ENCODE measurements around the gene KASH5.

DNA sequence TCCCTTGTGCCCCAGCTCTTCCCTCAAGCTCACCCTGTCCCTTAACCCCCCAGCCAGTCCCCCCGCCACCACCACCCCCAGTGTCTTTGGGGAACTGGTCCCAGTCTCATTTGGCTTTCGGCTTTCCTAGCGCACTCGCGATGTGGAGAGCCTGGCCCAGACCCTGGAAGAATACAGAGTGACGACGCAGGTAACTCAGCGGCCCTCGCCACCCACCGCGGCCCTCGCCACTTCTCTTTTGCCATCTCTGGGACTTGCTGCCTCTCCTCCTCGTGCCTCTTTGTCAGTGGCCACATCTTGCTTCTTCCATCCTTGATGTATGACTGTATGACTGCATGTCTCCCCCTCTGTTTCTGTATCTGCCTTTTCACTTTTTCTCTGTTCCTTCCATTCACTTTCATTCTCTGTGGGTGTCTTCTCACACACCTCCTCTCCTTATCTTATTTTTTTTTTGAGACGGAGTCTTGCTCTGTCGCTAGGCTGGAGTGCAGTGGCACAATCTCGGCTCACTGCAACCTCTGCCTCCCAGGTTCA lies 19.5 kb downstream of the KASH5 start:
- TF ChIP-seq, protein P1, sequence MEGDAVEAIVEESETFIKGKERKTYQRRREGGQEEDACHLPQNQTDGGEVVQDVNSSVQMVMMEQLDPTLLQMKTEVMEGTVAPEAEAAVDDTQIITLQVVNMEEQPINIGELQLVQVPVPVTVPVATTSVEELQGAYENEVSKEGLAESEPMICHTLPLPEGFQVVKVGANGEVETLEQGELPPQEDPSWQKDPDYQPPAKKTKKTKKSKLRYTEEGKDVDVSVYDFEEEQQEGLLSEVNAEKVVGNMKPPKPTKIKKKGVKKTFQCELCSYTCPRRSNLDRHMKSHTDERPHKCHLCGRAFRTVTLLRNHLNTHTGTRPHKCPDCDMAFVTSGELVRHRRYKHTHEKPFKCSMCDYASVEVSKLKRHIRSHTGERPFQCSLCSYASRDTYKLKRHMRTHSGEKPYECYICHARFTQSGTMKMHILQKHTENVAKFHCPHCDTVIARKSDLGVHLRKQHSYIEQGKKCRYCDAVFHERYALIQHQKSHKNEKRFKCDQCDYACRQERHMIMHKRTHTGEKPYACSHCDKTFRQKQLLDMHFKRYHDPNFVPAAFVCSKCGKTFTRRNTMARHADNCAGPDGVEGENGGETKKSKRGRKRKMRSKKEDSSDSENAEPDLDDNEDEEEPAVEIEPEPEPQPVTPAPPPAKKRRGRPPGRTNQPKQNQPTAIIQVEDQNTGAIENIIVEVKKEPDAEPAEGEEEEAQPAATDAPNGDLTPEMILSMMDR (IDR thresholded peaks at IDR 0.05), result no peak
- no peak for TF ChIP-seq POLR2A (IDR thresholded peaks at IDR 0.05)

Measured in esophagus squamous epithelium (tissue), 4 donors.